Psoas muscle (tissue), 8 donors: ENCODE results near the gene KIRREL3. TPM values are rescaled to one million over a fixed set of nuclear protein-coding genes. Genes with fewer than 3 reads are reported as not detected.

Experiments used
- ATAC-seq, 4 donors: fragments of 200-7000 bp; cut with Tn5 transposase; one replicate each; pipeline ENCODE4 v1.9.1; 2020; ENCODE audit warnings: moderate library complexity in 3 of 4, mild to moderate bottlenecking in 2 of 4
- DNase-seq, 2 donors: peaks; one replicate each; pipeline ENCODE4 v3.0.0-alpha.2; 2020
- H3K27ac ChIP-seq: fragments of 200-600 bp; one replicate; pipeline ENCODE4 v1.8.0; 2022
- H3K27me3 ChIP-seq, 3 donors: fragments of 200-600 bp in 1 of 3; one replicate each; pipeline versions ENCODE4 v1.6.1 to v1.8.0; 2013 to 2022; ENCODE audit warnings: low read length in 2 of 3, mild to moderate bottlenecking in 2 of 3, moderate library complexity in 1 of 3; ENCODE audit not compliant: insufficient read depth in 3 of 3
- H3K36me3 ChIP-seq, 2 donors: fragments of 200-600 bp in 1 of 2; one replicate each; pipeline versions ENCODE4 v1.6.1 to v1.8.0; 2013 to 2022; ENCODE audit warnings: low read depth in 1 of 2, mild to moderate bottlenecking in 1 of 2, moderate library complexity in 1 of 2; ENCODE audit not compliant: insufficient read depth in 1 of 2
- H3K4me1 ChIP-seq: fragments of 200-600 bp; one replicate; pipeline ENCODE4 v1.8.0; 2022
- H3K4me3 ChIP-seq: fragments of 200-600 bp; one replicate; pipeline ENCODE4 v1.8.0; 2022; ENCODE audit warnings: mild to moderate bottlenecking
- H3K9me3 ChIP-seq: fragments of 200-600 bp; one replicate; pipeline ENCODE4 v1.8.0; 2022
- CTCF ChIP-seq: fragments of 200-600 bp; IDR thresholded peaks from one replicate; pipeline ENCODE4 v1.8.0; 2022; ENCODE audit warnings: antibody characterized with exemption
- WGBS, 3 donors: extraction: QIAGEN DNeasy Blood & Tissue Kit; methylation state at CpG; one replicate each; pipeline versions ENCODE4 v1.1.6 to v1.1.7; 2013; 5-methylcytosine and 5-hydroxymethylcytosine counted together
- intact Hi-C, 2 donors: fragments of 100-400 bp; cut with DNase I; formaldehyde crosslinking; loops; one replicate each; pipeline versions ENCODE4 v1.11.0 to v1.14.2; 2022
- polyA plus RNA-seq, 3 donors: library from polyadenylated mRNA; stranded (reverse); fragments of 200-250 nt; gene quantifications; one replicate each; pipeline ENCODE4 v1.2.3, GENCODE V29; 2013
- total RNA-seq, 4 donors: library from RNA; stranded (reverse); fragmentation: NEBNext Ultra II Directional in 2 of 4; extraction: Animal tissue kit (Norgen Biotek cat#: 25700) in 2 of 4; gene quantifications; one replicate each; pipeline versions ENCODE4 v1.2.1 to v1.2.4, GENCODE V29; 2021 to 2023
- donor health status: healthy with polysubstance abuse.
- donor health status: DM: no; HTN: no; CAD: no; lungs with moderate emphysema.
- donor health status: Bipolar disorder and iron deficiency.
- donor health status: healthy.
- donor health status: DM: yes; HTN: yes; CAD: no.
- donor health status: DM: no; HTN: no; CAD: no.
- donor health status: DM: no; HTN: no; CAD: no.
- donor health status: DM: yes; HTN: yes; CAD: no.

The KIRREL3 gene
- total and polyA plus RNA-seq, 7 donors, result 0.04 TPM; not detected in 6

GRCh38 chr11:126537492-126537891 lies 463.1 kb downstream of the KIRREL3 start:
- WGBS, 3 donors, result 72 to 81% (median 73%) methylated on average over 4 of the region's 4 CpGs
- TF ChIP-seq CTCF, result no peak
- Histone ChIP-seq H3K4me3 (no peak overlapping the region), H3K9me3 (no peaks in the 10 kb centered on the region), H3K27ac (no peak overlapping the region), H3K36me3 (no peaks in the 10 kb centered on the region), H3K4me1 (no peaks in the 10 kb centered on the region), H3K27me3 (peaks cover 3 to 14% (median 4%) of the 10 kb centered on the region in 3 donors)
- ATAC-seq (no peak), DNase-seq (no peak)
- intact Hi-C loops, result no loop called here

- no peaks in the 10 kb centered on the region for H3K4me1 ChIP-seq
- TF ChIP-seq CTCF, result no peak
- intact Hi-C loops, result no loop called here
- H3K9me3 ChIP-seq, result no peaks in the 10 kb centered on the region
- ATAC-seq (no peak), DNase-seq (no peak)
- H3K4me3 ChIP-seq, result no peak overlapping the region
- peaks cover 3 to 14% (median 5%) of the 10 kb centered on the region in 3 donors for H3K27me3 ChIP-seq
- no peak overlapping the region for H3K27ac ChIP-seq
- WGBS, 3 donors, result 72 to 77% (median 74%) methylated on average over 16 to 17 of the region's 17 CpGs
- H3K36me3 ChIP-seq, result no peaks in the 10 kb centered on the region
These were observed 466.3 kb downstream of the KIRREL3 start for GRCh38 chr11:126534141-126534805.

GRCh38 chr11:126533560-126533959 lies 467.0 kb downstream of the KIRREL3 start:
- 79 to 89% (median 83%) methylated on average over 6 of the region's 6 CpGs for WGBS, 3 donors
- DNase-seq, result no peak
- TF ChIP-seq CTCF, result no peak
- H3K4me3 ChIP-seq, result no peak overlapping the region
- no peak for ATAC-seq
- peaks cover 3 to 14% (median 7%) of the 10 kb centered on the region in 3 donors for H3K27me3 ChIP-seq
- intact Hi-C loops, result no loop called here
- H3K9me3 ChIP-seq, result no peaks in the 10 kb centered on the region
- H3K36me3 ChIP-seq, result no peaks in the 10 kb centered on the region
- H3K27ac ChIP-seq, result no peak overlapping the region
- H3K4me1 ChIP-seq, result no peaks in the 10 kb centered on the region

- Histone ChIP-seq H3K9me3 (no peaks in the 10 kb centered on the region), H3K36me3 (no peaks in the 10 kb centered on the region), H3K4me3 (no peak overlapping the region), H3K4me1 (no peaks in the 10 kb centered on the region), H3K27me3 (peaks cover 0 to 5% (median 0%) of the 10 kb centered on the region in 3 donors), H3K27ac (no peak overlapping the region)
- WGBS, 3 donors, result 86 to 88% (median 86%) methylated on average over 8 of the region's 8 CpGs
- ATAC-seq (no peak), DNase-seq (no peak)
- intact Hi-C loops, result no loop called here
- no peak for TF ChIP-seq CTCF
These were observed 470.2 kb downstream of the KIRREL3 start for GRCh38 chr11:126530416-126530815.

GRCh38 chr11:126529037-126529436 lies 471.5 kb downstream of the KIRREL3 start:
- H3K36me3 ChIP-seq, result no peaks in the 10 kb centered on the region
- no peaks in the 10 kb centered on the region for H3K4me1 ChIP-seq
- no peak overlapping the region for H3K4me3 ChIP-seq
- no peaks in the 10 kb centered on the region for H3K9me3 ChIP-seq
- no peak for ATAC-seq
- intact Hi-C loops, result no loop called here
- H3K27ac ChIP-seq, result no peak overlapping the region
- WGBS, 3 donors, result 66 to 71% (median 68%) methylated on average over 10 of the region's 10 CpGs
- H3K27me3 ChIP-seq, result peaks cover 0 to 3% (median 0%) of the 10 kb centered on the region in 3 donors
- DNase-seq, result no peak
- no peak for TF ChIP-seq CTCF
